HG03095 (cell line): ENCODE data around the gene SMIM31.
A peak's percentile ranks its signal among the peaks of the same experiment; 100 is the strongest.

Source experiments
- ATAC-seq: cut with Tn5 transposase; IDR thresholded peaks from one replicate; pipeline ENCODE4 v1.9.1; 2021; ENCODE audit warnings: moderate library complexity; ENCODE audit not compliant: unreplicated experiment

The SMIM31 gene

GRCh38 chr4:164780839-164781238 lies 26.9 kb downstream of the SMIM31 start:
- no peak for ATAC-seq

GRCh38 chr4:164783976-164784375 lies 30.0 kb downstream of the SMIM31 start:
- no peak for ATAC-seq

GRCh38 chr4:164789047-164789446 lies 35.1 kb downstream of the SMIM31 start:
- ATAC-seq = no peak

GRCh38 chr4:164790249-164790648 lies 36.3 kb downstream of the SMIM31 start:
- no peak for ATAC-seq

GRCh38 chr4:164799410-164799809 lies 45.5 kb downstream of the SMIM31 start:
- no peak for ATAC-seq

GRCh38 chr4:164800786-164801185 lies 46.9 kb downstream of the SMIM31 start:
- ATAC-seq = no peak

- no peak for ATAC-seq
Measured at GRCh38 chr4:164802301-164802901, 48.5 kb downstream of the SMIM31 start.

GRCh38 chr4:164803702-164804101 lies 49.8 kb downstream of the SMIM31 start:
- ATAC-seq = no peak

GRCh38 chr4:164807611-164808010 lies 53.7 kb downstream of the SMIM31 start:
- ATAC-seq = no peak

- ATAC-seq = no peak
Measured at GRCh38 chr4:164813554-164813953, 59.6 kb downstream of the SMIM31 start.

GRCh38 chr4:164815711-164816110 lies 61.8 kb downstream of the SMIM31 start:
- ATAC-seq = no peak

- no peak for ATAC-seq
Measured at GRCh38 chr4:164819366-164819765, 65.4 kb downstream of the SMIM31 start.

- no peak for ATAC-seq
Measured at GRCh38 chr4:164821711-164822110, 67.8 kb downstream of the SMIM31 start.

GRCh38 chr4:164824581-164824980 lies 70.7 kb downstream of the SMIM31 start:
- ATAC-seq = no peak

GRCh38 chr4:164828955-164829354 lies 75.0 kb downstream of the SMIM31 start:
- no peak for ATAC-seq

- ATAC-seq = no peak
Measured at GRCh38 chr4:164846566-164846965, 92.6 kb downstream of the SMIM31 start.

- ATAC-seq = no peak
Measured at GRCh38 chr4:164847016-164847415, 93.1 kb downstream of the SMIM31 start.

- peak; percentile 78 for ATAC-seq
Measured at GRCh38 chr4:164847967-164848649, 94.2 kb downstream of the SMIM31 start.
